DOHH2 (cell line): ENCODE data around the gene EXD3.

Experiments
- CTCF ChIP-seq: fragments of 200-600 bp; sonication (generic); IDR thresholded peaks from one replicate; pipeline ENCODE4 v1.5.1; 2014; ENCODE audit warnings: antibody characterized with exemption, mild to moderate bottlenecking, low read depth, low read length; ENCODE audit not compliant: poor library complexity, severe bottlenecking
- EZH2phosphoT487 ChIP-seq: fragments of 200-600 bp; sonication (generic); IDR thresholded peaks from 2 replicates; pipeline ENCODE4 v1.6.1; 2017; ENCODE audit warnings: borderline replicate concordance, mild to moderate bottlenecking, antibody characterized with exemption, low read length, moderate library complexity, mixed read lengths

GRCh38 chr9:137272241-137273094 is 150.5 kb downstream of the EXD3 start:
- TF ChIP-seq CTCF (no peak), EZH2phosphoT487 (no peak)
